Measurements from ENCODE around the gene PFDN1. TPM values are rescaled to one million over a fixed set of nuclear protein-coding genes. Genes with fewer than 3 reads are reported as not detected.

Gene PFDN1
- polyA plus RNA-seq, 1 donor (not counting 4 experiments of a cell fraction or from before 2014, with no cell fraction given): 79.0 TPM

GRCh38 chr5:140319833-140320232, 16.9 kb upstream of the PFDN1 start:
- no peaks in the 10 kb centered on the region for H3K27me3 ChIP-seq (ENCODE audit: control insufficient read depth, extremely low read depth, insufficient read depth, low read length)
- no peak overlapping the region for H3K9ac ChIP-seq (ENCODE audit: control insufficient read depth, extremely low read depth, insufficient read depth, low read length)
- no peaks in the 10 kb centered on the region for H3K9me3 ChIP-seq (ENCODE audit: control insufficient read depth, low read depth, low read length)
- DNase-seq (ENCODE audit: low read depth, low spot score) (no peak), FAIRE-seq (no peak)
- no peak overlapping the region for H3K4me3 ChIP-seq (ENCODE audit: control insufficient read depth in 2 of 3, extremely low read depth in 1 of 3, insufficient read depth in 2 of 3, low read depth in 1 of 3, low read length in 3 of 3)
- no peak overlapping the region for H3K4me2 ChIP-seq (ENCODE audit: control insufficient read depth, extremely low read depth, insufficient read depth, low read depth, low read length)
- no peaks in the 10 kb centered on the region for H3K9me1 ChIP-seq (ENCODE audit: control insufficient read depth, extremely low read depth, insufficient read depth, low read length)
- no peaks in the 10 kb centered on the region for H3K36me3 ChIP-seq (ENCODE audit: control insufficient read depth in 2 of 2, extremely low read depth in 1 of 2, insufficient read depth in 2 of 2, low read length in 2 of 2)
- peak overlapping the region; percentile 3 for H2AFZ ChIP-seq (ENCODE audit: control insufficient read depth, low read length)
- peaks cover 55% of the 10 kb centered on the region for H3K4me1 ChIP-seq (ENCODE audit: control insufficient read depth, extremely low read depth, insufficient read depth, low read length)
- dilution Hi-C loops (cut with MboI; ENCODE audit: extremely low pct_ligation_motif_present, low sequenced_read_pairs): loop anchor here (10.0 kb wide), 1 partner anchor 55 kb away; no protein-coding TSS in a partner anchor
- no peak overlapping the region for H3K27ac ChIP-seq (ENCODE audit: control insufficient read depth, insufficient read depth, low read length)
- no peaks in the 10 kb centered on the region for H3K79me2 ChIP-seq (ENCODE audit: control insufficient read depth, insufficient read depth, low read length)
- no peak for TF ChIP-seq CTCF (optimal IDR thresholded peaks at IDR 0.05 in 1 of 3, IDR thresholded peaks at IDR 0.05 in 1 of 3, conservative IDR thresholded peaks at IDR 0.05 in 1 of 3; ENCODE audit: extremely low read depth in 1 of 3, insufficient read depth in 2 of 3, low read length in 3 of 3)
- no peak for TF ChIP-seq EZH2 (IDR thresholded peaks at IDR 0.05; ENCODE audit: low read length)
- no peaks in the 10 kb centered on the region for H4K20me1 ChIP-seq (ENCODE audit: control insufficient read depth, extremely low read depth, insufficient read depth, low read length)

- Histone ChIP-seq H3K9me3 (ENCODE audit: control insufficient read depth, low read depth, low read length) (no peaks in the 10 kb centered on the region), H3K4me1 (ENCODE audit: control insufficient read depth, extremely low read depth, insufficient read depth, low read length) (peaks cover 47% of the 10 kb centered on the region), H2AFZ (ENCODE audit: control insufficient read depth, low read length) (no peak overlapping the region), H3K9me1 (ENCODE audit: control insufficient read depth, extremely low read depth, insufficient read depth, low read length) (no peaks in the 10 kb centered on the region), H3K27ac (ENCODE audit: control insufficient read depth, insufficient read depth, low read length) (no peak overlapping the region), H3K36me3 (ENCODE audit: control insufficient read depth in 2 of 2, extremely low read depth in 1 of 2, insufficient read depth in 2 of 2, low read length in 2 of 2) (no peaks in the 10 kb centered on the region), H3K79me2 (ENCODE audit: control insufficient read depth, insufficient read depth, low read length) (no peaks in the 10 kb centered on the region), H3K27me3 (ENCODE audit: control insufficient read depth, extremely low read depth, insufficient read depth, low read length) (no peaks in the 10 kb centered on the region), H3K4me2 (ENCODE audit: control insufficient read depth, extremely low read depth, insufficient read depth, low read depth, low read length) (no peak overlapping the region), H3K9ac (ENCODE audit: control insufficient read depth, extremely low read depth, insufficient read depth, low read length) (no peak overlapping the region), H3K4me3 (ENCODE audit: control insufficient read depth in 2 of 3, extremely low read depth in 1 of 3, insufficient read depth in 2 of 3, low read depth in 1 of 3, low read length in 3 of 3) (no peak overlapping the region), H4K20me1 (ENCODE audit: control insufficient read depth, extremely low read depth, insufficient read depth, low read length) (no peaks in the 10 kb centered on the region)
- TF ChIP-seq CTCF (optimal IDR thresholded peaks at IDR 0.05 in 1 of 3, IDR thresholded peaks at IDR 0.05 in 1 of 3, conservative IDR thresholded peaks at IDR 0.05 in 1 of 3; ENCODE audit: extremely low read depth in 1 of 3, insufficient read depth in 2 of 3, low read length in 3 of 3): no peak
- dilution Hi-C loops (cut with MboI; ENCODE audit: extremely low pct_ligation_motif_present, low sequenced_read_pairs): loop anchor here (10.0 kb wide), 1 partner anchor 54 kb away; no protein-coding TSS in a partner anchor
- FAIRE-seq (no peak), DNase-seq (ENCODE audit: low read depth, low spot score) (no peak)
These were observed 15.9 kb upstream of the PFDN1 start for GRCh38 chr5:140318792-140319191.

All from keratinocyte (primary cell).